ENCODE data around the gene NTF3. TPM values are rescaled to one million over a fixed set of nuclear protein-coding genes. Genes with fewer than 3 reads are reported as not detected.

The NTF3 gene
- total RNA-seq, 2 donors from 2014 or later: 1.0 to 1.2 TPM

- intact Hi-C loops (cut with DNase I): no loop called here
- TF ChIP-seq CTCF (IDR thresholded peaks at IDR 0.05) (no peak), POLR2AphosphoS5 (IDR thresholded peaks at IDR 0.05) (no peak), POLR2A (IDR thresholded peaks at IDR 0.05) (no peak)
- Histone ChIP-seq H3K36me3 (no peaks in the 10 kb centered on the region), H3K4me1 (replicated peaks) (no peaks in the 10 kb centered on the region), H3K27me3 (replicated peaks; ENCODE audit: insufficient read depth) (no peaks in the 10 kb centered on the region), H3K27ac (no peak overlapping the region), H3K9me3 (no peaks in the 10 kb centered on the region), H3K4me3 (no peak overlapping the region)
- WGBS: 93% methylated on average over 6 of the region's 6 CpGs
- DNase-seq (ENCODE audit: low spot score): no peak
These were observed 24.1 kb downstream of the NTF3 start for GRCh38 chr12:5456030-5456429.

GRCh38 chr12:5456906-5457305 lies 25.0 kb downstream of the NTF3 start:
- Histone ChIP-seq H3K27ac (no peak overlapping the region), H3K27me3 (replicated peaks; ENCODE audit: insufficient read depth) (no peaks in the 10 kb centered on the region), H3K9me3 (no peaks in the 10 kb centered on the region), H3K4me3 (no peak overlapping the region), H3K4me1 (replicated peaks) (no peaks in the 10 kb centered on the region), H3K36me3 (no peaks in the 10 kb centered on the region)
- intact Hi-C loops (cut with DNase I): no loop called here
- TF ChIP-seq CTCF (IDR thresholded peaks at IDR 0.05) (no peak), POLR2A (IDR thresholded peaks at IDR 0.05) (no peak), POLR2AphosphoS5 (IDR thresholded peaks at IDR 0.05) (no peak)
- WGBS: 58% methylated on average over 8 of the region's 8 CpGs
- no peak for DNase-seq (ENCODE audit: low spot score)

- no peak overlapping the region for H3K27ac ChIP-seq
- TF ChIP-seq POLR2A (IDR thresholded peaks at IDR 0.05) (no peak), CTCF (IDR thresholded peaks at IDR 0.05) (no peak), POLR2AphosphoS5 (IDR thresholded peaks at IDR 0.05) (no peak)
- DNase-seq (ENCODE audit: low spot score): no peak
- H3K27me3 ChIP-seq (replicated peaks; ENCODE audit: insufficient read depth): no peaks in the 10 kb centered on the region
- 49% methylated on average over 12 of the region's 12 CpGs for WGBS
- H3K4me3 ChIP-seq: no peak overlapping the region
- intact Hi-C loops (cut with DNase I): no loop called here
- no peaks in the 10 kb centered on the region for H3K4me1 ChIP-seq (replicated peaks)
- H3K9me3 ChIP-seq: no peaks in the 10 kb centered on the region
- no peaks in the 10 kb centered on the region for H3K36me3 ChIP-seq
These were observed 26.5 kb downstream of the NTF3 start for GRCh38 chr12:5458229-5459050.

GRCh38 chr12:5459051-5459782 lies 27.3 kb downstream of the NTF3 start:
- Histone ChIP-seq H3K4me1 (replicated peaks) (no peaks in the 10 kb centered on the region), H3K27me3 (replicated peaks; ENCODE audit: insufficient read depth) (no peaks in the 10 kb centered on the region), H3K4me3 (no peak overlapping the region), H3K9me3 (no peaks in the 10 kb centered on the region), H3K36me3 (no peaks in the 10 kb centered on the region), H3K27ac (no peak overlapping the region)
- TF ChIP-seq POLR2A (IDR thresholded peaks at IDR 0.05) (no peak), CTCF (IDR thresholded peaks at IDR 0.05) (no peak), POLR2AphosphoS5 (IDR thresholded peaks at IDR 0.05) (no peak)
- intact Hi-C loops (cut with DNase I): no loop called here
- DNase-seq (ENCODE audit: low spot score): no peak
- 84% methylated on average over 10 of the region's 10 CpGs for WGBS

Measured in prostate gland (tissue), 2 donors.